ENCODE data around the gene RABEP1.

- TF ChIP-seq CTCF (IDR thresholded peaks at IDR 0.05) (no peak), POLR2A (IDR thresholded peaks at IDR 0.05) (no peak)
Observed at GRCh38 chr17:5299383-5299782, 17.3 kb downstream of the RABEP1 start.

Measured in lower leg skin (tissue), 3 donors.